Astrocyte (in vitro differentiated cells and primary cell): ENCODE measurements around the gene RNU5D-1.

Experiments used
- CTCF ChIP-seq: IDR thresholded peaks from 2 replicates; pipeline ENCODE4 v1.5.1; 2011; ENCODE audit warnings: low read depth, mild to moderate bottlenecking, inconsistent platforms, low read length, moderate library complexity; ENCODE audit not compliant: insufficient read depth
- EZH2 ChIP-seq: IDR thresholded peaks from 2 replicates; pipeline ENCODE4 v1.6.1; 2012; ENCODE audit warnings: mild to moderate bottlenecking, low read length, inconsistent platforms; ENCODE audit not compliant: insufficient read depth

DNA sequence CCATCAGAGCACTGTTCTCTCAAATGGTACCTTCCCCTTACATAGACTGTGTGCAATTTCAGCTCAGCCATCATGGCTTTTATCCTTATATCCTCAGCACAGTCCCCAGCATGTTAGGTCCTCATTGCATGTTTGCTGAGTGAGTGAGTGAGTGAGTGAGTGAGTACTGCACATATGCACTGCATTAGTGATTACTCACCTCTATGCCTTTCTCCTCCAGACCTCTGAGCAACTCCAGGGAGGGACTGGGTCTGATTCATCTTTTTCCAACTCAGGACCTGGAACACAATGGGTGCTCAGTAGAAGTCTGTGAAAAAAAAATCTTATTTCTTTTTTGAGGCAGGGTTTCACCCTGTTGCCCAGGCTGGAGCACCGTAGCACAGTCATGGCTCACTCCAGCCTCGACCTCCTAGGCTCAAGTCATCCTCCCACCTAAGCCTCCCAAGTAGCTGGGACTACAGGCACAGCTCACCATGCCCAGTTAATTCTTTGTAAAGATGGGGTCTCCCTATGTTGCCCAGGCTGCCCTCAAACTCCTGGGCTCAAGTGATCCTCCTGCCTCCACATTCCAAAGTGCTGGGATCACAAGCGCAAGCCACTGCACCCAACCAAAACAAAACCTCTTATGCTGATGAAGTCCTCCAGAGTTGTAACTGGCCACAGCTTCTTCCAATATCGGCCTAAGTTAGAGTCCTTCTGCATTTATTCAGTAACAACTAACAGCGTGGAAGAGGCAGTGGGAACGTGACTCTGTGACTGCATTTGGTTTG, 23.7 kb downstream of the RNU5D-1 start:
- TF ChIP-seq CTCF (no peak), EZH2 (no peak)
